Uterus (tissue), 4 donors: ENCODE data around the gene PCP4. TPM values are rescaled to one million over a fixed set of nuclear protein-coding genes. Genes with fewer than 3 reads are reported as not detected.
A peak's percentile ranks its signal among the peaks of the same experiment; 100 is the strongest.

ENCODE experiments used
- DNase-seq, 2 donors: peaks; one replicate each; pipeline ENCODE4 v3.0.0-alpha.2; 2019 to 2020
- H3K27ac ChIP-seq, 2 donors: fragments of 200-600 bp; sonication (generic); 1 replicate in 1 of 2; 2 replicates in 1 of 2; pipeline ENCODE4 v1.5.1; 2016 to 2018
- H3K27me3 ChIP-seq, 2 donors: fragments of 200-600 bp; sonication (generic); one replicate each; pipeline ENCODE4 v1.5.1; 2018 to 2019; ENCODE audit warnings: control low read depth in 1 of 2
- H3K36me3 ChIP-seq, 2 donors: fragments of 200-600 bp; sonication (generic); one replicate each; pipeline ENCODE4 v1.5.1; 2019; ENCODE audit warnings: control low read depth in 1 of 2
- H3K4me1 ChIP-seq, 2 donors: fragments of 200-600 bp; sonication (generic); one replicate each; pipeline ENCODE4 v1.5.1; 2018 to 2019; ENCODE audit warnings: control low read depth in 1 of 2
- H3K4me3 ChIP-seq, 2 donors: fragments of 200-600 bp; sonication (generic); 1 replicate in 1 of 2; 2 replicates in 1 of 2; pipeline ENCODE4 v1.5.1; 2018 to 2019; ENCODE audit warnings: mild to moderate bottlenecking in 1 of 2
- H3K9me3 ChIP-seq, 2 donors: fragments of 200-600 bp; sonication (generic); one replicate each; pipeline ENCODE4 v1.5.1; 2019; ENCODE audit warnings: control low read depth in 1 of 2
- POLR2A ChIP-seq, 2 donors: fragments of 450-650 bp; IDR thresholded peaks; one replicate each; pipeline ENCODE4 v1.6.1; 2016; ENCODE audit warnings: antibody characterized with exemption in 2 of 2, mild to moderate bottlenecking in 1 of 2, moderate library complexity in 1 of 2
- intact Hi-C: fragments of 100-400 bp; cut with DNase I; formaldehyde crosslinking; loops from one replicate; pipeline ENCODE4 v1.15.1; 2023; ENCODE audit warnings: low total_unique reads
- total RNA-seq, 4 donors: library from RNA; depleted of rRNA in 3 of 4; stranded (reverse); fragments of >200 nt in 3 of 4; gene quantifications; one replicate each; pipeline versions ENCODE4 v1.1.0 to v1.2.4, GENCODE V29; 2014 to 2023
- TF ChIP-seq, protein P1 (sequence below), 4 experiments: fragments of 200-600 bp in 2 of 4; fragments of 450-650 bp in 2 of 4; sonication (generic) in 2 of 4; IDR thresholded peaks; one replicate each; pipeline ENCODE4 v1.5.1; 2016 to 2019; ENCODE audit warnings: antibody characterized with exemption in 4 of 4, mild to moderate bottlenecking in 2 of 4, moderate library complexity in 1 of 4
- donor health status: DM: yes; HTN: yes; CAD: no.

Gene PCP4
- total RNA-seq, 4 donors from 2014 or later = 5.3 to 35.9 (median 20.3) TPM

GRCh38 chr21:39951183-39952101 is 84.2 kb downstream of the PCP4 start:
- H3K4me1 ChIP-seq = no peaks in the 10 kb centered on the region
- no peak for TF ChIP-seq POLR2A (IDR thresholded peaks at IDR 0.05)
- TF ChIP-seq, protein P1, sequence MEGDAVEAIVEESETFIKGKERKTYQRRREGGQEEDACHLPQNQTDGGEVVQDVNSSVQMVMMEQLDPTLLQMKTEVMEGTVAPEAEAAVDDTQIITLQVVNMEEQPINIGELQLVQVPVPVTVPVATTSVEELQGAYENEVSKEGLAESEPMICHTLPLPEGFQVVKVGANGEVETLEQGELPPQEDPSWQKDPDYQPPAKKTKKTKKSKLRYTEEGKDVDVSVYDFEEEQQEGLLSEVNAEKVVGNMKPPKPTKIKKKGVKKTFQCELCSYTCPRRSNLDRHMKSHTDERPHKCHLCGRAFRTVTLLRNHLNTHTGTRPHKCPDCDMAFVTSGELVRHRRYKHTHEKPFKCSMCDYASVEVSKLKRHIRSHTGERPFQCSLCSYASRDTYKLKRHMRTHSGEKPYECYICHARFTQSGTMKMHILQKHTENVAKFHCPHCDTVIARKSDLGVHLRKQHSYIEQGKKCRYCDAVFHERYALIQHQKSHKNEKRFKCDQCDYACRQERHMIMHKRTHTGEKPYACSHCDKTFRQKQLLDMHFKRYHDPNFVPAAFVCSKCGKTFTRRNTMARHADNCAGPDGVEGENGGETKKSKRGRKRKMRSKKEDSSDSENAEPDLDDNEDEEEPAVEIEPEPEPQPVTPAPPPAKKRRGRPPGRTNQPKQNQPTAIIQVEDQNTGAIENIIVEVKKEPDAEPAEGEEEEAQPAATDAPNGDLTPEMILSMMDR (IDR thresholded peaks at IDR 0.05) = no peak
- intact Hi-C loops = no loop called here
- H3K9me3 ChIP-seq = no peaks in the 10 kb centered on the region
- no peaks in the 10 kb centered on the region for H3K27me3 ChIP-seq
- H3K27ac ChIP-seq = no peak overlapping the region
- DNase-seq = no peak
- no peak overlapping the region for H3K4me3 ChIP-seq
- H3K36me3 ChIP-seq = no peaks in the 10 kb centered on the region

GRCh38 chr21:39952265-39952664 is 85.0 kb downstream of the PCP4 start:
- H3K9me3 ChIP-seq = no peaks in the 10 kb centered on the region
- H3K4me3 ChIP-seq = no peak overlapping the region
- TF ChIP-seq POLR2A (IDR thresholded peaks at IDR 0.05) = no peak
- TF ChIP-seq, protein P1 (IDR thresholded peaks at IDR 0.05) = no peak
- H3K36me3 ChIP-seq = no peaks in the 10 kb centered on the region
- H3K27me3 ChIP-seq = no peaks in the 10 kb centered on the region
- intact Hi-C loops = no loop called here
- DNase-seq = no peak
- H3K4me1 ChIP-seq = no peaks in the 10 kb centered on the region
- peak overlapping the region; percentile 30 to 42 for H3K27ac ChIP-seq

DNA sequence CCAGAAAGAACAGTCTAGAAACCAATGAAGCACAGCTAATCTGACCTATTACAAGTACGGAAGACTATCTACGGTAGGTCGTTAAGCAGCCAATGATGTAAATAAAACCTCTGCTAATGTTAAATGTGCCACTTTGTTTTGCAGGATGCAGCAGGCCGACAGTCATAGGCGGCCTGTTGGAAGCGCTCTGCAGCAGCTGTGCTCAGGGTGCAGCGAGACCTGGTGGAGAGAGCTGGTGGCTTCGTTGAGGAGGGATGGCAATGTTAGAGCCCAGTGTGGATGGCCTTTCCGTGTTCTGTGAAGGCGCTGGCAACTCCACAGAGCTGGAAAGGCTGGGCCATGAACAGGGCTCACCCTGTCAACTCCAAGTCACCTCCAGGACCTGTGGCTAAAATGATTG is 87.3 kb downstream of the PCP4 start:
- intact Hi-C loops = no loop called here
- Histone ChIP-seq H3K4me1 (no peaks in the 10 kb centered on the region), H3K4me3 (no peak overlapping the region), H3K27me3 (no peaks in the 10 kb centered on the region), H3K27ac (peak overlapping the region in 1 of 2 donors; percentile 42), H3K9me3 (no peaks in the 10 kb centered on the region), H3K36me3 (no peaks in the 10 kb centered on the region)
- no peak for DNase-seq
- TF ChIP-seq, protein P1 (IDR thresholded peaks at IDR 0.05) = no peak
- TF ChIP-seq POLR2A (IDR thresholded peaks at IDR 0.05) = no peak

- intact Hi-C loops = no loop called here
- no peaks in the 10 kb centered on the region for H3K27me3 ChIP-seq
- no peak for TF ChIP-seq POLR2A (IDR thresholded peaks at IDR 0.05)
- TF ChIP-seq, protein P1 (IDR thresholded peaks at IDR 0.05) = no peak
- H3K36me3 ChIP-seq = no peaks in the 10 kb centered on the region
- H3K4me1 ChIP-seq = no peaks in the 10 kb centered on the region
- peaks cover 0 to 3% of the 10 kb centered on the region in 2 donors for H3K9me3 ChIP-seq
- no peak for DNase-seq
- H3K27ac ChIP-seq = no peak overlapping the region
- no peak overlapping the region for H3K4me3 ChIP-seq
These were observed 88.1 kb downstream of the PCP4 start for GRCh38 chr21:39955326-39955725.

DNA sequence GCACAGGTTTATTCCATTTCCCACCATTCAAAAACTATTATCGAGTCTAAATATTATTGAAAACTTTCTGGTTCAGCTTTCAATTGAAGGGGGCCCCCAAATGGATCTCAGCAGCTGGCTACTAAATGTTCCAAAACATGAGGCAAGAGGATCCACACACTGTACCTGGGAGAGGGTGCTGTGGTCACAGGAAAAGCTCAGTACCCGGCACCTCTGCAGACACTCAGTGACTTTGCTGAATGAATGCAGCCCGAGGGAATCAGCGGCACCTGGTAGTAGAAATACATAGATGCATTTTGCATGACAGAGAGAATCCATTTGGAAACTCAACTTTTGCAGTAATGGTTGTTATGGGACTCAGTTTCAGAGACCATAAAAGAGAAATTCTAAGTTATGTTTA is 89.3 kb downstream of the PCP4 start:
- Histone ChIP-seq H3K27me3 (no peaks in the 10 kb centered on the region), H3K4me1 (no peaks in the 10 kb centered on the region), H3K4me3 (no peak overlapping the region), H3K27ac (no peak overlapping the region), H3K9me3 (peaks cover 0 to 3% of the 10 kb centered on the region in 2 donors), H3K36me3 (no peaks in the 10 kb centered on the region)
- DNase-seq = no peak
- intact Hi-C loops = no loop called here
- no peak for TF ChIP-seq POLR2A (IDR thresholded peaks at IDR 0.05)
- TF ChIP-seq, protein P1 (IDR thresholded peaks at IDR 0.05) = no peak
